Subcutaneous abdominal adipose tissue (tissue), 5 donors: Measurements from ENCODE around the gene UNC5B.

ENCODE experiments used
- H3K27ac ChIP-seq: one replicate; pipeline ENCODE4 v1.7.0; 2013; ENCODE audit warnings: low read depth, mild to moderate bottlenecking, inconsistent platforms, low read length, moderate library complexity
- H3K27me3 ChIP-seq, 5 donors: one replicate each; pipeline ENCODE4 v1.7.0; 2013; ENCODE audit warnings: low read length in 5 of 5, inconsistent platforms in 1 of 5; ENCODE audit not compliant: control insufficient read depth in 5 of 5, insufficient read depth in 4 of 5
- H3K36me3 ChIP-seq, 5 donors: one replicate each; pipeline ENCODE4 v1.7.0; 2013; ENCODE audit warnings: low read length in 5 of 5; ENCODE audit not compliant: control insufficient read depth in 5 of 5, insufficient read depth in 5 of 5
- H3K4me1 ChIP-seq, 5 donors: one replicate each; pipeline ENCODE4 v1.7.0; 2013; ENCODE audit warnings: low read length in 5 of 5, mild to moderate bottlenecking in 3 of 5, moderate library complexity in 1 of 5; ENCODE audit not compliant: control insufficient read depth in 5 of 5, insufficient read depth in 5 of 5
- H3K4me3 ChIP-seq, 5 donors: one replicate each; pipeline ENCODE4 v1.7.0; 2013; ENCODE audit warnings: low read length in 5 of 5, low read depth in 1 of 5
- H3K9ac ChIP-seq, 5 donors: one replicate each; pipeline ENCODE4 v1.7.0; 2013; ENCODE audit warnings: low read length in 5 of 5, mild to moderate bottlenecking in 4 of 5, moderate library complexity in 3 of 5
- H3K9me3 ChIP-seq, 5 donors: one replicate each; pipeline ENCODE4 v1.7.0; 2013; ENCODE audit warnings: low read length in 5 of 5; ENCODE audit not compliant: control insufficient read depth in 5 of 5
- donor health status: healthy.
- donor health status: healthy.
- donor health status: healthy.
- donor health status: healthy.
- donor health status: healthy.

The UNC5B gene

GRCh38 chr10:71319042-71319799, 106.9 kb downstream of the UNC5B start, which contains the start of gene SLC29A3:
TSS of gene SLC29A3 (plus strand) at chr10:71319259. CDS start at chr10:71319310, 51 bp downstream.
- Histone ChIP-seq H3K27ac (peak within 1 kb of the TSS; percentile 54), H3K9ac (peak within 1 kb of the TSS in 4 of 5 donors; percentile 70 to 92 (median 81)), H3K36me3 (peaks cover 0 to 15% (median 6%) of the 10 kb centered on the region in 5 donors), H3K4me1 (peaks cover 0 to 28% (median 19%) of the 10 kb centered on the region in 5 donors), H3K27me3 (no peaks in the 10 kb centered on the region), H3K4me3 (peak within 1 kb of the TSS; percentile 73 to 84 (median 79)), H3K9me3 (no peaks in the 10 kb centered on the region)

GRCh38 chr10:71319800-71320392, 107.5 kb downstream of the UNC5B start:
- Histone ChIP-seq H3K36me3 (peaks cover 0 to 21% (median 11%) of the 10 kb centered on the region in 5 donors), H3K4me3 (peak overlapping the region in 4 of 5 donors; percentile 78 to 84 (median 80)), H3K4me1 (peaks cover 0 to 23% (median 16%) of the 10 kb centered on the region in 5 donors), H3K27ac (peak overlapping the region; percentile 54), H3K9me3 (no peaks in the 10 kb centered on the region), H3K9ac (peak overlapping the region in 4 of 5 donors; percentile 70 to 92 (median 81)), H3K27me3 (no peaks in the 10 kb centered on the region)

- Histone ChIP-seq H3K36me3 (peaks cover 0 to 26% (median 16%) of the 10 kb centered on the region in 5 donors), H3K27ac (no peak overlapping the region), H3K4me3 (no peak overlapping the region), H3K9ac (peak overlapping the region in 1 of 5 donors; percentile 23), H3K9me3 (no peaks in the 10 kb centered on the region), H3K4me1 (peaks cover 0 to 23% (median 16%) of the 10 kb centered on the region in 5 donors), H3K27me3 (no peaks in the 10 kb centered on the region)
Observed at GRCh38 chr10:71320592-71320991, 108.2 kb downstream of the UNC5B start.

- Histone ChIP-seq H3K27me3 (no peaks in the 10 kb centered on the region), H3K4me3 (no peak overlapping the region), H3K36me3 (peaks cover 0 to 27% (median 17%) of the 10 kb centered on the region in 5 donors), H3K9ac (no peak overlapping the region), H3K9me3 (no peaks in the 10 kb centered on the region), H3K4me1 (peaks cover 0 to 23% (median 16%) of the 10 kb centered on the region in 5 donors), H3K27ac (no peak overlapping the region)
Observed at GRCh38 chr10:71321386-71321785, 109.0 kb downstream of the UNC5B start.

- no peak overlapping the region for H3K9ac ChIP-seq
- no peaks in the 10 kb centered on the region for H3K27me3 ChIP-seq
- peaks cover 0 to 40% (median 17%) of the 10 kb centered on the region in 5 donors for H3K36me3 ChIP-seq
- peaks cover 0 to 23% (median 16%) of the 10 kb centered on the region in 5 donors for H3K4me1 ChIP-seq
- no peak overlapping the region for H3K4me3 ChIP-seq
- no peaks in the 10 kb centered on the region for H3K9me3 ChIP-seq
- no peak overlapping the region for H3K27ac ChIP-seq
Observed at GRCh38 chr10:71323407-71323806, 111.0 kb downstream of the UNC5B start.

GRCh38 chr10:71324743-71325142, 112.4 kb downstream of the UNC5B start:
- Histone ChIP-seq H3K9me3 (no peaks in the 10 kb centered on the region), H3K27ac (no peak overlapping the region), H3K4me3 (no peak overlapping the region), H3K36me3 (peaks cover 0 to 48% (median 19%) of the 10 kb centered on the region in 5 donors), H3K9ac (no peak overlapping the region), H3K4me1 (peaks cover 0 to 12% (median 5%) of the 10 kb centered on the region in 5 donors), H3K27me3 (no peaks in the 10 kb centered on the region)

GRCh38 chr10:71325267-71325666, 112.9 kb downstream of the UNC5B start:
- no peak overlapping the region for H3K27ac ChIP-seq
- H3K9ac ChIP-seq, result no peak overlapping the region
- H3K9me3 ChIP-seq, result no peaks in the 10 kb centered on the region
- H3K4me1 ChIP-seq, result peaks cover 0 to 6% (median under 1%) of the 10 kb centered on the region in 5 donors
- no peak overlapping the region for H3K4me3 ChIP-seq
- peaks cover 0 to 50% (median 19%) of the 10 kb centered on the region in 5 donors for H3K36me3 ChIP-seq
- no peaks in the 10 kb centered on the region for H3K27me3 ChIP-seq

GRCh38 chr10:71326464-71326881, 114.1 kb downstream of the UNC5B start:
- Histone ChIP-seq H3K27ac (no peak overlapping the region), H3K4me1 (no peaks in the 10 kb centered on the region), H3K27me3 (no peaks in the 10 kb centered on the region), H3K9ac (no peak overlapping the region), H3K36me3 (peaks cover 0 to 54% (median 19%) of the 10 kb centered on the region in 5 donors), H3K9me3 (no peaks in the 10 kb centered on the region), H3K4me3 (no peak overlapping the region)

- no peak overlapping the region for H3K9ac ChIP-seq
- no peaks in the 10 kb centered on the region for H3K9me3 ChIP-seq
- H3K4me3 ChIP-seq, result no peak overlapping the region
- H3K4me1 ChIP-seq, result peaks cover 0 to 13% (median 0%) of the 10 kb centered on the region in 5 donors
- H3K27me3 ChIP-seq, result no peaks in the 10 kb centered on the region
- peaks cover 0 to 28% (median 3%) of the 10 kb centered on the region in 5 donors for H3K36me3 ChIP-seq
- no peak overlapping the region for H3K27ac ChIP-seq
Observed at GRCh38 chr10:71330789-71331404, 118.5 kb downstream of the UNC5B start.
